Activated T-cell treated with anti-CD3 and anti-CD28 coated beads, Interleukin-2, amount 50 U/mL, for 72 hours (primary cell): ENCODE measurements around the gene PRKCE. TPM values are rescaled to one million over a fixed set of nuclear protein-coding genes. Genes with fewer than 3 reads are reported as not detected.

ENCODE experiments used
- ATAC-seq, 2 donors: fragments of 150-1000 bp; cut with Tn5 transposase; replicated peaks in 1 of 2; 2 replicates each; pipeline ENCODE4 v1.10.0; 2021; ENCODE audit warnings: moderate library complexity in 2 of 2, mild to moderate bottlenecking in 1 of 2
- DNase-seq, 2 donors: peaks; one replicate each; pipeline ENCODE4 v3.0.0; 2021 to 2022; ENCODE audit warnings: mixed read lengths in 1 of 2
- H3K27ac Mint-ChIP-seq: one replicate; pipeline ENCODE4 v1.8.0; 2022; ENCODE audit warnings: mild to moderate bottlenecking, moderate library complexity, mixed read lengths
- H3K27me3 Mint-ChIP-seq: one replicate; pipeline ENCODE4 v1.8.0; 2022; ENCODE audit warnings: low read depth, mixed read lengths
- H3K36me3 Mint-ChIP-seq, 2 donors: one replicate each; pipeline ENCODE4 v1.8.0; 2022; ENCODE audit warnings: mixed read lengths in 2 of 2, mild to moderate bottlenecking in 1 of 2; ENCODE audit not compliant: insufficient read depth in 2 of 2
- H3K4me1 Mint-ChIP-seq: one replicate; pipeline ENCODE4 v1.8.0; 2022; ENCODE audit warnings: low read depth, mixed read lengths
- H3K4me3 Mint-ChIP-seq, 2 donors: one replicate each; pipeline ENCODE4 v1.8.0; 2022; ENCODE audit warnings: mild to moderate bottlenecking in 2 of 2, mixed read lengths in 2 of 2, moderate library complexity in 2 of 2
- H3K9me3 Mint-ChIP-seq, 2 donors: one replicate each; pipeline ENCODE4 v1.8.0; 2022; ENCODE audit warnings: mixed read lengths in 2 of 2
- total RNA-seq, 2 donors: library from RNA; stranded (reverse); gene quantifications; one replicate each; pipeline ENCODE4 v1.2.3, GENCODE V29; 2022

The PRKCE gene
- total RNA-seq, 2 donors from 2014 or later: 19.3 to 35.3 TPM

DNA sequence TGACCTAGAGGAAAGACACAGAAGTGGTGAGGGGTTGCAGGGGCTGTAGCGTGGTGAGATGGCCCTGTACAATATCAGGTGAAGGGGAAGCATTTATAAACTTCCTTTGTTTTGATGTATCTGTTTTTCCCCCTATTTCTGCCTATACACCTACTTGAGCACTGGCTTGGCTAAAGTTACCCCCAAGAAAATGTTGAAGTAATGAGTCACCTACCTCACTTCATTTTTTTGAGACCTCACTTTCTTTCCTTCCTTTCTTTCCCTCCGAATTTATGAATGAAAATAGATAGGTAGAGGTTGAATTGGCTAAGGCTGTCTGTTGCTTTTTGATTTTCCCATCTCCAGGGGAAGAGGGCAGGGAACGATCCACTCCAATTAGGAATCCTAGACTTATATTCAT, 414.6 kb downstream of the PRKCE start:
- Mint-ChIP-seq H3K27me3 (peaks cover 9% of the 10 kb centered on the region), H3K4me1 (peaks cover 41% of the 10 kb centered on the region), H3K27ac (peak overlapping the region; percentile 74), H3K36me3 (no peaks in the 10 kb centered on the region), H3K4me3 (peak overlapping the region in 1 of 2 donors; percentile 12), H3K9me3 (no peaks in the 10 kb centered on the region)
- ATAC-seq (no peak), DNase-seq (no peak)

DNA sequence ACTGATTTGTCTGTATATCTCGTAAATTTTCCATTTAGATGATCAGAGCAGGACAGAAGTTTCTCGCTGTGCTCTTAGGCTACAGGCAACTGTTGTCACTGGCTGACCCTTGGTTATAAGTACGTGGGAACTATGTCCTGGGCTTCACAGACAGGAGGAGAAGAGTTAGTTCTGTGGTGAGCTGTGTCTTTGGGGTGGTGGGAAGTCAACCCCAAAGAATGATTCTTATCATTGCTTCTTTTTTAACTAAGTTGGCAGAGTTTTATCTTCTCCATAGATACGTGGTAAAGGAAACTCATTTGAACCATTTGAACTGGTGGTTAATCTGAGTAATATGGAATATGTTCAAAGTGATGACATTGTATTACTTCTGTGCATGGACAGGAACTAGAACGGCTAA, 415.1 kb downstream of the PRKCE start:
- H3K4me3 Mint-ChIP-seq: peak overlapping the region in 1 of 2 donors; percentile 12
- no peaks in the 10 kb centered on the region for H3K36me3 Mint-ChIP-seq
- DNase-seq (no peak), ATAC-seq (peak; percentile 33 to 37)
- H3K9me3 Mint-ChIP-seq: no peaks in the 10 kb centered on the region
- H3K27ac Mint-ChIP-seq: peak overlapping the region; percentile 74
- H3K4me1 Mint-ChIP-seq: peaks cover 41% of the 10 kb centered on the region
- peaks cover 9% of the 10 kb centered on the region for H3K27me3 Mint-ChIP-seq

- peak overlapping the region; percentile 94 for H3K27ac Mint-ChIP-seq
- DNase-seq (no peak), ATAC-seq (no peak)
- H3K36me3 Mint-ChIP-seq: no peaks in the 10 kb centered on the region
- peaks cover 9% of the 10 kb centered on the region for H3K27me3 Mint-ChIP-seq
- peaks cover 41% of the 10 kb centered on the region for H3K4me1 Mint-ChIP-seq
- peak overlapping the region in 1 of 2 donors; percentile 67 for H3K4me3 Mint-ChIP-seq
- no peaks in the 10 kb centered on the region for H3K9me3 Mint-ChIP-seq
Measured at GRCh38 chr2:46067062-46067461, 415.6 kb downstream of the PRKCE start.

DNA sequence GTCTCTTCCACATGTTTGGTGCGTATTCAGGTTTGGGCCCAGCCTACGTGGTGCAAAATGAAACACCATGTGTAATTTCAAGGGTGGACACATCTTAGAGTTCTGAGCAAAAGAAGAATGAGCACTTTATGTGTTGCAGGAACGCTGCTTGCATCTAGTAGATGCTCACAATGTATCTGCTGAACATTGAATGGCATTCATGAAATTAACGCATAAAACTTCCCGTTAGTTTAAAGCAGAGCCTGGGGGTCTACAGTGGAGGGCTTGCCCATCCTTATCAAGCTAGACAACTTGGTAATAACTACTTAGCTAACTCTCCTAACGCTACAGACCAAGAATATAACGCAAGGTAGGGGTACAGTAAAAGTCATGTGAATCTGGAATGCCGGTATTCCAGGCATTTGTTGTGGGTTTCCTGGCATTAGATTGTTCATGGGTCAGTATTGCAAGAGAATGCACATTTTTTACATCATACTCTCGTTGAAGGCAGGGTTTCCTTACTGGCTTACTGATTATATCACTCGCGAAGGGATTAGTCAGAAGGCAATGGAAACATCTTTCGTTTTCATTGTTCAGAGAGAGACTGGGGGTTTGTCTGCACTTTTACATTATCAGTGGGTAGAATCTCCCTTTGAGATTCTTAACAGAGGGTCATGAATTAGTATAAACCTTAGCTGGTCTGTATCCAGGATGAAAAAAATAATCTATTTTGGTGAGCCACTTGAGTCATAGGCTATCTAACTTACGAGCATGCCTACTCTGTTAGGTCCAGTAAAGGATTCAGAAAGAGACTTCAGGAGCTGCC, 416.2 kb downstream of the PRKCE start:
- ATAC-seq (peak; percentile 88 to 89), DNase-seq (peak; percentile 15 to 27)
- peak overlapping the region; percentile 31 to 67 for H3K4me3 Mint-ChIP-seq
- H3K27ac Mint-ChIP-seq: peak overlapping the region; percentile 94
- H3K9me3 Mint-ChIP-seq: no peaks in the 10 kb centered on the region
- H3K36me3 Mint-ChIP-seq: no peaks in the 10 kb centered on the region
- peaks cover 40% of the 10 kb centered on the region for H3K4me1 Mint-ChIP-seq
- H3K27me3 Mint-ChIP-seq: peaks cover 9% of the 10 kb centered on the region

- peaks cover 9% of the 10 kb centered on the region for H3K27me3 Mint-ChIP-seq
- H3K4me3 Mint-ChIP-seq: peak overlapping the region; percentile 24 to 42
- peak overlapping the region; percentile 21 for H3K27ac Mint-ChIP-seq
- H3K4me1 Mint-ChIP-seq: peaks cover 41% of the 10 kb centered on the region
- H3K9me3 Mint-ChIP-seq: no peaks in the 10 kb centered on the region
- no peaks in the 10 kb centered on the region for H3K36me3 Mint-ChIP-seq
- DNase-seq: no peak
- ATAC-seq: no peak
Measured at GRCh38 chr2:46068636-46069035, 417.2 kb downstream of the PRKCE start.

- H3K9me3 Mint-ChIP-seq: no peaks in the 10 kb centered on the region
Measured at GRCh38 chr2:46071074-46071473, 419.6 kb downstream of the PRKCE start.

GRCh38 chr2:46072101-46072820, 420.8 kb downstream of the PRKCE start:
- ATAC-seq (no peak), DNase-seq (no peak)
- Mint-ChIP-seq H3K27me3 (no peaks in the 10 kb centered on the region), H3K27ac (peak overlapping the region; percentile 41), H3K4me1 (peaks cover 38% of the 10 kb centered on the region), H3K36me3 (peaks cover 0 to 2% of the 10 kb centered on the region in 2 donors), H3K9me3 (no peaks in the 10 kb centered on the region), H3K4me3 (peak overlapping the region in 1 of 2 donors; percentile 27)

More at GRCh38 chr2:46071074-46071473, 419.6 kb downstream of the PRKCE start:
- H3K27me3 Mint-ChIP-seq: peaks cover under 1% of the 10 kb centered on the region
- H3K4me3 Mint-ChIP-seq: no peak overlapping the region
- ATAC-seq (no peak), DNase-seq (no peak)
- peaks cover 0 to 2% of the 10 kb centered on the region in 2 donors for H3K36me3 Mint-ChIP-seq
- peak overlapping the region; percentile 44 for H3K27ac Mint-ChIP-seq
- peaks cover 50% of the 10 kb centered on the region for H3K4me1 Mint-ChIP-seq

DNA sequence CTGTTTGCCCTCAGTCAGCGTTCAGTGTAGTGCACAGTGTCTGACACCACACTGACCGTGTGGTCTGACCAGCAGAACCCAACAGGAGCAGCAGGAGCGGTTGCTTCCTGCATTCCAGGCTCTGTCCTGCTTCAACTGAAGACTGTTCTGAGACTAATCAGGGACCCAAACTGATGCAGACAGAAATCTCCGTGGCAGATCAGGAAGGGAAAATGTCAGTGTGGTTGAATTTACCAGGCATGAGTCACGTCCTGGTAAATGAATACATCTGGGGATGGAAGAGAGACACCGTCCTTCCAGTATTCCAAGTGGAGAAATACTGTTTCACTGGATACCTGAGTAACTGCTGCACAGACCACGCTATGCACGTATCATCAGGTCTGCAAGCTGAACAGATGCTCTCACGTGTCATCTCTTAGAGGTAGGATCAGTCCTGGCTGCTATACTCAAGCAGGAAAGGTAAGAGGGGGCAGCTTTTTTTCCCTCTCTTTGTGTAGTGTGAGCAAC, 422.1 kb downstream of the PRKCE start:
- ATAC-seq: peak in 1 of 2 donors; percentile 46

DNA sequence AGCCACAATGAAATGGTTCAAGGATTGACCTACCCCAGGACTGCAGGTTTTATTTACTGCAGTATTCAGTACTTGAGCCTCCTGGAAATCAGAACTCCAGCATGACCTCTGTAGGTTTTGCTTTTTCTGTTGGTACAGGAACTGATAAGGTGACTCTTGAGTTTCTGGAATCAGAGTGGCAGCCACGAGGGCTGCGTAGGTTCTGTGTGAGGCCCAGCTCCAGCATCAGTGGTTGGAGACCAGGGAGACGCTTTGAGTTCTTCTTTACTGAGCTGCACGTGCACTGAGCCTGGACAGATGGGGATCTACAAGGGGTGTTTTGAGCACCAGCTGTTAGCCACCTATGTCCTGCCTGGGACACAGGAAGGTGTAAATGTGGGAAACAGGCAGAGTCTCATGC, 423.0 kb downstream of the PRKCE start:
- peaks cover 35% of the 10 kb centered on the region for H3K4me1 Mint-ChIP-seq
- H3K4me3 Mint-ChIP-seq: peak overlapping the region; percentile 3 to 50
- H3K36me3 Mint-ChIP-seq: peaks cover 0 to 4% of the 10 kb centered on the region in 2 donors
- H3K9me3 Mint-ChIP-seq: no peaks in the 10 kb centered on the region
- ATAC-seq (no peak), DNase-seq (no peak)
- no peaks in the 10 kb centered on the region for H3K27me3 Mint-ChIP-seq
- H3K27ac Mint-ChIP-seq: peak overlapping the region; percentile 1

More for the DNA sequence above, 422.1 kb downstream of the PRKCE start:
- H3K9me3 Mint-ChIP-seq: no peaks in the 10 kb centered on the region
- H3K4me3 Mint-ChIP-seq: peak overlapping the region; percentile 4 to 50
- H3K27me3 Mint-ChIP-seq: no peaks in the 10 kb centered on the region
- peak overlapping the region; percentile 80 for H3K27ac Mint-ChIP-seq
- peaks cover 0 to 4% of the 10 kb centered on the region in 2 donors for H3K36me3 Mint-ChIP-seq
- no peak for DNase-seq
- peaks cover 32% of the 10 kb centered on the region for H3K4me1 Mint-ChIP-seq

- Mint-ChIP-seq H3K4me3 (no peak overlapping the region), H3K36me3 (peaks cover 2 to 4% of the 10 kb centered on the region in 2 donors), H3K27ac (peak overlapping the region; percentile 36), H3K27me3 (no peaks in the 10 kb centered on the region), H3K9me3 (no peaks in the 10 kb centered on the region), H3K4me1 (peaks cover 47% of the 10 kb centered on the region)
- DNase-seq (no peak), ATAC-seq (no peak)
Measured at GRCh38 chr2:46075848-46076247, 424.4 kb downstream of the PRKCE start.

- no peak overlapping the region for H3K4me3 Mint-ChIP-seq
- no peaks in the 10 kb centered on the region for H3K27me3 Mint-ChIP-seq
- ATAC-seq: no peak
- H3K36me3 Mint-ChIP-seq: peaks cover 2 to 4% of the 10 kb centered on the region in 2 donors
- H3K9me3 Mint-ChIP-seq: no peaks in the 10 kb centered on the region
- H3K27ac Mint-ChIP-seq: peak overlapping the region; percentile 69
- no peak for DNase-seq
- H3K4me1 Mint-ChIP-seq: peaks cover 47% of the 10 kb centered on the region
Measured at GRCh38 chr2:46076251-46076650, 424.8 kb downstream of the PRKCE start.

DNA sequence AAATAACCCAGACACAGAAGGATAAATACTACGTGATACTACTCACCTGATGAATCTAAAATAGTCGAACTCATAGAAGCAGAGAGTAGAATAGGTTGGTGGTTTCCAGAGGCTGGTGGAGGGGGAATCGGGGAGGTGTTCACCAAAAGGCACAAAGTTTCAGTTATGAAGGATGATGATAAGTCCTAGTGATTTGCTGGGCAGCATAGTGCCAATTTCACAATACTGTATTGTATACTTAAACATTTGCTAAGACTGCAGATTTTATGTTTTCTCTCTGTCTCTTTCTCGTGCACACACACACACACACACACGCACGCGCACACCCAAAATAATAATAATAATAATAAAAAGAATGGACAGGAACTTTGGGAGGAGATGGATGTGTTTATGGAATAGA, 425.4 kb downstream of the PRKCE start:
- peak overlapping the region; percentile 69 for H3K27ac Mint-ChIP-seq
- H3K4me1 Mint-ChIP-seq: peaks cover 50% of the 10 kb centered on the region
- DNase-seq (no peak), ATAC-seq (no peak)
- H3K9me3 Mint-ChIP-seq: no peaks in the 10 kb centered on the region
- H3K27me3 Mint-ChIP-seq: no peaks in the 10 kb centered on the region
- H3K36me3 Mint-ChIP-seq: peaks cover 2 to 4% of the 10 kb centered on the region in 2 donors
- H3K4me3 Mint-ChIP-seq: no peak overlapping the region

- H3K4me3 Mint-ChIP-seq: peak overlapping the region in 1 of 2 donors; percentile 25
- no peak for DNase-seq
Measured at GRCh38 chr2:46077522-46078107, 426.1 kb downstream of the PRKCE start.

More at GRCh38 chr2:46077522-46078107, 426.1 kb downstream of the PRKCE start:
- ATAC-seq: no peak
- no peaks in the 10 kb centered on the region for H3K27me3 Mint-ChIP-seq
- peaks cover 4 to 6% of the 10 kb centered on the region in 2 donors for H3K36me3 Mint-ChIP-seq
- no peaks in the 10 kb centered on the region for H3K9me3 Mint-ChIP-seq
- peak overlapping the region; percentile 81 for H3K27ac Mint-ChIP-seq
- H3K4me1 Mint-ChIP-seq: peaks cover 57% of the 10 kb centered on the region
